HFF-Myc (cell line): ENCODE data around the gene RPS6KA2.
A peak's percentile ranks its signal among the peaks of the same experiment; 100 is the strongest.

ENCODE experiments used
- DNase-seq: peaks from one replicate; pipeline ENCODE4 v3.0.0-alpha.2; 2011; ENCODE audit warnings: low read depth; ENCODE audit errors: extremely low read depth
- H3K4me3 ChIP-seq: replicated peaks from 2 replicates; pipeline ENCODE4 v1.5.1; 2011; ENCODE audit warnings: low read depth, mild to moderate bottlenecking, control low read depth, low read length
- CTCF ChIP-seq: IDR thresholded peaks from 2 replicates; pipeline ENCODE4 v1.5.1; 2012; ENCODE audit warnings: mild to moderate bottlenecking, low read depth, low read length, control low read depth; ENCODE audit errors: missing control alignments

The RPS6KA2 gene

GRCh38 chr6:166627033-166627874, at the start of gene RPS6KA2:
RPS6KA2 (minus strand) TSS chr6:166627251; CDS start chr6:166627019, 232 bp downstream.
- no peak for TF ChIP-seq CTCF
- peak within 1 kb of the TSS; percentile 75 for H3K4me3 ChIP-seq
- peak; percentile 96 for DNase-seq

- DNase-seq = no peak
- no peak for TF ChIP-seq CTCF
- no peak overlapping the region for H3K4me3 ChIP-seq
Observed at GRCh38 chr6:166676270-166676860, 49.3 kb upstream of the RPS6KA2 start.

GRCh38 chr6:166675736-166676135, 48.7 kb upstream of the RPS6KA2 start:
- no peak overlapping the region for H3K4me3 ChIP-seq
- no peak for DNase-seq
- no peak for TF ChIP-seq CTCF

- TF ChIP-seq CTCF = no peak
- no peak overlapping the region for H3K4me3 ChIP-seq
- no peak for DNase-seq
Observed at GRCh38 chr6:166673309-166673708, 46.3 kb upstream of the RPS6KA2 start.

- no peak for TF ChIP-seq CTCF
- DNase-seq = no peak
- H3K4me3 ChIP-seq = no peak overlapping the region
Observed at GRCh38 chr6:166672624-166673206, 45.7 kb upstream of the RPS6KA2 start.

GRCh38 chr6:166672146-166672545, 45.1 kb upstream of the RPS6KA2 start:
- H3K4me3 ChIP-seq = no peak overlapping the region
- DNase-seq = no peak
- TF ChIP-seq CTCF = no peak
